Measurements from ENCODE around the gene SLC6A12. TPM values are rescaled to one million over a fixed set of nuclear protein-coding genes. Genes with fewer than 3 reads are reported as not detected.

The SLC6A12 gene
- total RNA-seq, 4 donors from 2014 or later = 0.13 TPM; not detected in 3

GRCh38 chr12:225012-225411 lies 11.1 kb upstream of the SLC6A12 start:
- DNase-seq (no peak), ATAC-seq (no peak)
- no peak overlapping the region for H3K4me3 ChIP-seq
- no peaks in the 10 kb centered on the region for H3K36me3 ChIP-seq
- H3K9me3 ChIP-seq = no peaks in the 10 kb centered on the region
- TF ChIP-seq POLR2A (IDR thresholded peaks at IDR 0.05) (no peak), CTCF (IDR thresholded peaks at IDR 0.05 in 4 of 5, conservative IDR thresholded peaks at IDR 0.05 in 1 of 5) (no peak)
- in situ Hi-C loops (cut with MboI; ENCODE audit: low sequenced_read_pairs in 4 of 4) (no loop called here), intact Hi-C loops (cut with DNase I; ENCODE audit: low total_unique reads) (no loop called here)
- no peak overlapping the region for H3K27ac ChIP-seq
- H3K27me3 ChIP-seq = no peaks in the 10 kb centered on the region
- H3K4me1 ChIP-seq = peaks cover 0 to 2% of the 10 kb centered on the region in 2 donors

- Histone ChIP-seq H3K27me3 (no peaks in the 10 kb centered on the region), H3K4me3 (no peak overlapping the region), H3K36me3 (no peaks in the 10 kb centered on the region), H3K27ac (no peak overlapping the region), H3K9me3 (no peaks in the 10 kb centered on the region), H3K4me1 (no peaks in the 10 kb centered on the region)
- intact Hi-C loops (cut with DNase I; ENCODE audit: low total_unique reads) = no loop called here
- no peak for DNase-seq
- in situ Hi-C loops (cut with MboI; ENCODE audit: low sequenced_read_pairs in 4 of 4) = no loop called here
- ATAC-seq = no peak
- no peak for TF ChIP-seq CTCF (IDR thresholded peaks at IDR 0.05 in 4 of 5, conservative IDR thresholded peaks at IDR 0.05 in 1 of 5)
- no peak for TF ChIP-seq POLR2A (IDR thresholded peaks at IDR 0.05)
Observed at GRCh38 chr12:224330-224729, 10.4 kb upstream of the SLC6A12 start.

GRCh38 chr12:223841-224240 lies 9.9 kb upstream of the SLC6A12 start:
- H3K27ac ChIP-seq = no peak overlapping the region
- H3K4me1 ChIP-seq = no peaks in the 10 kb centered on the region
- in situ Hi-C loops (cut with MboI; ENCODE audit: low sequenced_read_pairs in 4 of 4) (no loop called here), intact Hi-C loops (cut with DNase I; ENCODE audit: low total_unique reads) (no loop called here)
- H3K4me3 ChIP-seq = no peak overlapping the region
- DNase-seq (no peak), ATAC-seq (no peak)
- TF ChIP-seq POLR2A (IDR thresholded peaks at IDR 0.05) = no peak
- H3K9me3 ChIP-seq = no peaks in the 10 kb centered on the region
- no peaks in the 10 kb centered on the region for H3K36me3 ChIP-seq
- H3K27me3 ChIP-seq = no peaks in the 10 kb centered on the region

GRCh38 chr12:221736-222135 lies 7.8 kb upstream of the SLC6A12 start:
- H3K27me3 ChIP-seq = no peaks in the 10 kb centered on the region
- no peak for DNase-seq
- no peak for ATAC-seq
- no peaks in the 10 kb centered on the region for H3K4me1 ChIP-seq
- no peak overlapping the region for H3K4me3 ChIP-seq
- no peak overlapping the region for H3K27ac ChIP-seq
- in situ Hi-C loops (cut with MboI; ENCODE audit: low sequenced_read_pairs in 4 of 4) (no loop called here), intact Hi-C loops (cut with DNase I; ENCODE audit: low total_unique reads) (no loop called here)
- H3K9me3 ChIP-seq = no peaks in the 10 kb centered on the region
- H3K36me3 ChIP-seq = no peaks in the 10 kb centered on the region
- TF ChIP-seq POLR2A (IDR thresholded peaks at IDR 0.05) (no peak), CTCF (IDR thresholded peaks at IDR 0.05 in 4 of 5, conservative IDR thresholded peaks at IDR 0.05 in 1 of 5) (no peak)

GRCh38 chr12:220946-221550 lies 7.1 kb upstream of the SLC6A12 start:
- Histone ChIP-seq H3K9me3 (no peaks in the 10 kb centered on the region), H3K4me1 (no peaks in the 10 kb centered on the region), H3K36me3 (no peaks in the 10 kb centered on the region), H3K4me3 (no peak overlapping the region), H3K27ac (no peak overlapping the region), H3K27me3 (no peaks in the 10 kb centered on the region)
- no peak for ATAC-seq
- DNase-seq = no peak
- TF ChIP-seq CTCF (IDR thresholded peaks at IDR 0.05 in 4 of 5, conservative IDR thresholded peaks at IDR 0.05 in 1 of 5) = no peak
- TF ChIP-seq POLR2A (IDR thresholded peaks at IDR 0.05) = no peak
- in situ Hi-C loops (cut with MboI; ENCODE audit: low sequenced_read_pairs in 4 of 4) = no loop called here
- intact Hi-C loops (cut with DNase I; ENCODE audit: low total_unique reads) = no loop called here

Measured in gastrocnemius medialis (tissue), 4 donors.